Breast epithelium (tissue), 3 donors: ENCODE measurements around the gene CKAP4.

Experiments
- CTCF ChIP-seq, 3 donors: fragments of 450-650 bp; IDR thresholded peaks; one replicate each; pipeline ENCODE4 v1.5.1; 2016 to 2017; ENCODE audit warnings: antibody characterized with exemption in 3 of 3, mild to moderate bottlenecking in 3 of 3, moderate library complexity in 3 of 3
- POLR2A ChIP-seq: fragments of 450-650 bp; IDR thresholded peaks from one replicate; pipeline ENCODE4 v1.6.1; 2016; ENCODE audit warnings: antibody characterized with exemption, mild to moderate bottlenecking, moderate library complexity
- POLR2AphosphoS5 ChIP-seq, 3 donors: sonication (generic); formaldehyde crosslinking; IDR thresholded peaks; one replicate each; pipeline ENCODE4 v1.6.1; 2017; ENCODE audit warnings: antibody characterized with exemption in 3 of 3

DNA sequence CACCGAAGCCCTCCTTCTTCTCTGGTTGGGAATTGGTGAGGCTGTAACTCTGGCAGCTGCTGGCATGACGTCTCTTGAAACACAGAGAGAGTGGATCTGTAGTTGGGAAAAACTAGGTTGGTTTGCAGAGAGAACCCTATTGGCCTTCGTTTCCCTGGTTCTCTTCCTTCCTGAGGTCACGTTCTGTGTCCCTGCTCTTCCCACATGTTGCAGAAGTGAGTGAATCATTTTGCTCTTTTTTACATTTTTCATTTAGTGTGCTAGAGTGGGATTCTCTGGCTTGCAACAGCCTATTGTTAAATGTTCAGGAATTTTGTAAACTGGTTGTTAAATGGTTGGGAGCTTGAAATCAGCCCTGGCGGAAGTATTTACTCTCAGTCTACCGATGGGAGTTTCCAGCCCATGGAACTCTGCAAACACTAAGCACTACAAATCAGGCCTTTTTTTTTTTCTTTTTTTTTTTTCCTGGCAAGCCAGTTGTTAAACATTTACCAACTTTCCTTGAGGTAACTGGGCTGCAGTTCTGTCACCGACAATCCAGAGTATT is 26.8 kb upstream of the CKAP4 start:
- no peak for TF ChIP-seq POLR2AphosphoS5 (IDR thresholded peaks at IDR 0.05)
- no peak for TF ChIP-seq CTCF (IDR thresholded peaks at IDR 0.05)
- TF ChIP-seq POLR2A = no peak
